ENCODE measurements around the gene RPL18.

GRCh38 chr19:48614436-48615230 lies 4.3 kb downstream of the RPL18 start, which contains the start of gene FAM83E:
- TF ChIP-seq PRDM1 (tag by site-specific recombination; IDR thresholded peaks at IDR 0.05) (no peak), SALL2 (tag by site-specific recombination; IDR thresholded peaks at IDR 0.05; ENCODE audit: borderline replicate concordance) (no peak), PBX3 (CRISPR knock-in tag; IDR thresholded peaks at IDR 0.05) (no peak), BCL11A (tag by site-specific recombination; IDR thresholded peaks at IDR 0.05; ENCODE audit: low read depth) (peak; percentile 41; the same call in 1 of the 2 replicates), ZNF10 (tag by site-specific recombination; IDR thresholded peaks at IDR 0.05) (peak; percentile 51; the same call in 1 of the 2 replicates), ZNF302 (tag by site-specific recombination; IDR thresholded peaks at IDR 0.05; ENCODE audit: low read depth) (no peak), ZSCAN5A (tag by site-specific recombination; IDR thresholded peaks at IDR 0.05) (no peak), ZNF473 (tag by site-specific recombination; IDR thresholded peaks at IDR 0.05) (no peak), OSR2 (tag by site-specific recombination; IDR thresholded peaks at IDR 0.05) (peak; percentile 70), ZNF514 (tag by site-specific recombination; IDR thresholded peaks at IDR 0.05) (no peak)
- TF ChIP-seq, protein P1, sequence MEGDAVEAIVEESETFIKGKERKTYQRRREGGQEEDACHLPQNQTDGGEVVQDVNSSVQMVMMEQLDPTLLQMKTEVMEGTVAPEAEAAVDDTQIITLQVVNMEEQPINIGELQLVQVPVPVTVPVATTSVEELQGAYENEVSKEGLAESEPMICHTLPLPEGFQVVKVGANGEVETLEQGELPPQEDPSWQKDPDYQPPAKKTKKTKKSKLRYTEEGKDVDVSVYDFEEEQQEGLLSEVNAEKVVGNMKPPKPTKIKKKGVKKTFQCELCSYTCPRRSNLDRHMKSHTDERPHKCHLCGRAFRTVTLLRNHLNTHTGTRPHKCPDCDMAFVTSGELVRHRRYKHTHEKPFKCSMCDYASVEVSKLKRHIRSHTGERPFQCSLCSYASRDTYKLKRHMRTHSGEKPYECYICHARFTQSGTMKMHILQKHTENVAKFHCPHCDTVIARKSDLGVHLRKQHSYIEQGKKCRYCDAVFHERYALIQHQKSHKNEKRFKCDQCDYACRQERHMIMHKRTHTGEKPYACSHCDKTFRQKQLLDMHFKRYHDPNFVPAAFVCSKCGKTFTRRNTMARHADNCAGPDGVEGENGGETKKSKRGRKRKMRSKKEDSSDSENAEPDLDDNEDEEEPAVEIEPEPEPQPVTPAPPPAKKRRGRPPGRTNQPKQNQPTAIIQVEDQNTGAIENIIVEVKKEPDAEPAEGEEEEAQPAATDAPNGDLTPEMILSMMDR (tag by site-specific recombination; IDR thresholded peaks at IDR 0.05) = no peak
- TF ChIP-seq, protein P2, sequence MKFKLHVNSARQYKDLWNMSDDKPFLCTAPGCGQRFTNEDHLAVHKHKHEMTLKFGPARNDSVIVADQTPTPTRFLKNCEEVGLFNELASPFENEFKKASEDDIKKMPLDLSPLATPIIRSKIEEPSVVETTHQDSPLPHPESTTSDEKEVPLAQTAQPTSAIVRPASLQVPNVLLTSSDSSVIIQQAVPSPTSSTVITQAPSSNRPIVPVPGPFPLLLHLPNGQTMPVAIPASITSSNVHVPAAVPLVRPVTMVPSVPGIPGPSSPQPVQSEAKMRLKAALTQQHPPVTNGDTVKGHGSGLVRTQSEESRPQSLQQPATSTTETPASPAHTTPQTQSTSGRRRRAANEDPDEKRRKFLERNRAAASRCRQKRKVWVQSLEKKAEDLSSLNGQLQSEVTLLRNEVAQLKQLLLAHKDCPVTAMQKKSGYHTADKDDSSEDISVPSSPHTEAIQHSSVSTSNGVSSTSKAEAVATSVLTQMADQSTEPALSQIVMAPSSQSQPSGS (tag by site-specific recombination; IDR thresholded peaks at IDR 0.05; ENCODE audit: low read depth) = no peak
- TF ChIP-seq, protein P3, sequence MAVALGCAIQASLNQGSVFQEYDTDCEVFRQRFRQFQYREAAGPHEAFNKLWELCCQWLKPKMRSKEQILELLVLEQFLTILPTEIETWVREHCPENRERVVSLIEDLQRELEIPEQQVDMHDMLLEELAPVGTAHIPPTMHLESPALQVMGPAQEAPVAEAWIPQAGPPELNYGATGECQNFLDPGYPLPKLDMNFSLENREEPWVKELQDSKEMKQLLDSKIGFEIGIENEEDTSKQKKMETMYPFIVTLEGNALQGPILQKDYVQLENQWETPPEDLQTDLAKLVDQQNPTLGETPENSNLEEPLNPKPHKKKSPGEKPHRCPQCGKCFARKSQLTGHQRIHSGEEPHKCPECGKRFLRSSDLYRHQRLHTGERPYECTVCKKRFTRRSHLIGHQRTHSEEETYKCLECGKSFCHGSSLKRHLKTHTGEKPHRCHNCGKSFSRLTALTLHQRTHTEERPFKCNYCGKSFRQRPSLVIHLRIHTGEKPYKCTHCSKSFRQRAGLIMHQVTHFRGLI (tag by site-specific recombination; IDR thresholded peaks at IDR 0.05) = peak; percentile 49; the same call in 1 of the 2 replicates

All from HEK293 (cell line).